Stimulated activated CD8-positive, alpha-beta memory T cell treated with anti-CD3 and anti-CD28 coated beads, Interleukin-4, amount 100 ng/mL, for 24 hours (primary cell): Measurements from ENCODE around the gene SPATA31E1.
"Not testable (repeated sequence)": the region's sequence is repeated elsewhere in the genome, so short reads cannot be mapped to it uniquely, and the experiment has no call there.

Experiments
- DNase-seq: peaks from one replicate; pipeline ENCODE4 v3.0.0-alpha.2; 2020; ENCODE audit warnings: low read depth

Gene SPATA31E1

GRCh38 chr9:87934444-87934843, 51.8 kb downstream of the SPATA31E1 start:
- not testable (repeated sequence) for DNase-seq

- not testable (repeated sequence) for DNase-seq
Observed at GRCh38 chr9:87937352-87937751, 54.7 kb downstream of the SPATA31E1 start.

- not testable (repeated sequence) for DNase-seq
Observed at GRCh38 chr9:87937918-87938317, 55.2 kb downstream of the SPATA31E1 start.

- DNase-seq, result not testable (repeated sequence)
Observed at GRCh38 chr9:87938336-87938735, 55.7 kb downstream of the SPATA31E1 start.
